ENCODE results near the gene CEMIP. TPM values are rescaled to one million over a fixed set of nuclear protein-coding genes. Genes with fewer than 3 reads are reported as not detected.

The CEMIP gene
- total RNA-seq, 6 donors from 2014 or later: 0.59 to 38.8 (median 5.7) TPM

DNA sequence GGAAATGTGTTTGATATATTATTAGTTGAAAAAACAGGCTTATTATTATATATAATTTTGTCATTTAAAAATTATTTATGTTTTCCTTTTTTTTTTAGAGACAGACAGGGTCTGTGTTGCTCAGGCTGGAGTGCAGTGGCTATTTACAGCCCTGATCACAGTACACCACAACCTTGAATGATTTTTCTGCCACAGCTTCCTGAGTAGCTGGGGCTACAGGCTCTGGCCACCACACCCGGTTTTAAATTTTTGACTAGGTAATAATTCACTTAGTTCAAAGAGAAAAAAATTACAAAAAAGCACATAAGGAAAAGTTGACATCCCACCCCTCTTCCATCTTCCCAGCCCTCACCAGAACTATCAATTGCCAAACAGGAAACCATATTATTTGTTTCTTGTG, 4.7 kb upstream of the CEMIP start:
- no peak overlapping the region for H3K27ac ChIP-seq
- no peak for DNase-seq
- no peak for ATAC-seq (ENCODE audit: low FRiP score in 2 of 2)
- no peak overlapping the region for H3K4me3 ChIP-seq
- H3K36me3 ChIP-seq: no peaks in the 10 kb centered on the region
- TF ChIP-seq, protein P1, sequence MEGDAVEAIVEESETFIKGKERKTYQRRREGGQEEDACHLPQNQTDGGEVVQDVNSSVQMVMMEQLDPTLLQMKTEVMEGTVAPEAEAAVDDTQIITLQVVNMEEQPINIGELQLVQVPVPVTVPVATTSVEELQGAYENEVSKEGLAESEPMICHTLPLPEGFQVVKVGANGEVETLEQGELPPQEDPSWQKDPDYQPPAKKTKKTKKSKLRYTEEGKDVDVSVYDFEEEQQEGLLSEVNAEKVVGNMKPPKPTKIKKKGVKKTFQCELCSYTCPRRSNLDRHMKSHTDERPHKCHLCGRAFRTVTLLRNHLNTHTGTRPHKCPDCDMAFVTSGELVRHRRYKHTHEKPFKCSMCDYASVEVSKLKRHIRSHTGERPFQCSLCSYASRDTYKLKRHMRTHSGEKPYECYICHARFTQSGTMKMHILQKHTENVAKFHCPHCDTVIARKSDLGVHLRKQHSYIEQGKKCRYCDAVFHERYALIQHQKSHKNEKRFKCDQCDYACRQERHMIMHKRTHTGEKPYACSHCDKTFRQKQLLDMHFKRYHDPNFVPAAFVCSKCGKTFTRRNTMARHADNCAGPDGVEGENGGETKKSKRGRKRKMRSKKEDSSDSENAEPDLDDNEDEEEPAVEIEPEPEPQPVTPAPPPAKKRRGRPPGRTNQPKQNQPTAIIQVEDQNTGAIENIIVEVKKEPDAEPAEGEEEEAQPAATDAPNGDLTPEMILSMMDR (IDR thresholded peaks at IDR 0.05): no peak
- TF ChIP-seq EP300 (IDR thresholded peaks at IDR 0.05) (no peak), POLR2AphosphoS5 (IDR thresholded peaks at IDR 0.05) (no peak)
- peaks cover 0 to 8% (median 0%) of the 10 kb centered on the region in 4 donors for H3K27me3 ChIP-seq
- WGBS, 2 donors: 23 to 32% methylated on average over 1 of the region's 1 CpG
- peaks cover 27 to 35% (median 32%) of the 10 kb centered on the region in 4 donors for H3K4me1 ChIP-seq
- H3K9me3 ChIP-seq: no peaks in the 10 kb centered on the region

- ATAC-seq (ENCODE audit: low FRiP score in 2 of 2) (no peak), DNase-seq (no peak)
- Histone ChIP-seq H3K27ac (no peak overlapping the region), H3K36me3 (no peaks in the 10 kb centered on the region), H3K27me3 (peaks cover 0 to 9% (median 0%) of the 10 kb centered on the region in 4 donors), H3K4me1 (peaks cover 35 to 44% (median 39%) of the 10 kb centered on the region in 4 donors), H3K4me3 (no peak overlapping the region), H3K9me3 (no peaks in the 10 kb centered on the region)
- no peak for TF ChIP-seq EP300 (IDR thresholded peaks at IDR 0.05)
- TF ChIP-seq, protein P1 (IDR thresholded peaks at IDR 0.05): no peak
- TF ChIP-seq POLR2A (IDR thresholded peaks at IDR 0.05): no peak
- TF ChIP-seq POLR2AphosphoS5 (IDR thresholded peaks at IDR 0.05): no peak
- 91 to 95% methylated on average over 3 of the region's 3 CpGs for WGBS, 2 donors
Observed at GRCh38 chr15:80775338-80775737, 3.8 kb upstream of the CEMIP start.

GRCh38 chr15:80776420-80777045, 2.6 kb upstream of the CEMIP start:
- peak; percentile 74 to 76 for ATAC-seq (ENCODE audit: low FRiP score in 2 of 2)

DNA sequence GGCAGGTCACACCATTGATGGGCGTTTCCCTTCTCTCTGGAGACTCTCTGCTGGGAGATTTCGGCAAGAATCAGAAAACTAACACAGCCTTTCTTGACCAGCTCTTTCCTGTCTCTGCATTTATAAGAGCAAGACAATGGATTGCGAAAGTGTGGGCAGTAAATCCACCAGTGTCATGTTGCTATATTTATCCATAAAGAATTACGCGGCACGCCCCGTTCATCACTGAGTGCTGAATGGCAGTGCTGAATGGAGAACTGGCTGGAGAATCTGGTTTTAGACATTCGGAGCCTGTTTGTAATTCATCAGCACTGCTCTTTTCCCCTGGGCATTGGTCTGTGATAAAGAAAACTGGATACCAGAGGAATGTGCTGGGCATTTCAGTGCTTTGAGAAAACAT, 2.0 kb upstream of the CEMIP start:
- no peak overlapping the region for H3K4me3 ChIP-seq
- H3K36me3 ChIP-seq: no peaks in the 10 kb centered on the region
- H3K27ac ChIP-seq: peak overlapping the region; percentile 55 to 76 (median 70)
- TF ChIP-seq POLR2A (IDR thresholded peaks at IDR 0.05) (no peak), POLR2AphosphoS5 (IDR thresholded peaks at IDR 0.05) (peak; percentile 27 to 37), EP300 (IDR thresholded peaks at IDR 0.05) (peak in 2 of 4 donors; percentile 66 to 75)
- TF ChIP-seq, protein P1 (IDR thresholded peaks at IDR 0.05): no peak
- DNase-seq (peak in 1 of 2 donors; percentile 42), ATAC-seq (ENCODE audit: low FRiP score in 2 of 2) (peak in 1 of 2 donors; percentile 45)
- WGBS, 2 donors: 15 to 17% methylated on average over 8 of the region's 8 CpGs
- peaks cover 37 to 51% (median 47%) of the 10 kb centered on the region in 4 donors for H3K4me1 ChIP-seq
- no peaks in the 10 kb centered on the region for H3K9me3 ChIP-seq
- H3K27me3 ChIP-seq: peaks cover 0 to 9% (median 1%) of the 10 kb centered on the region in 4 donors

More at GRCh38 chr15:80776420-80777045, 2.6 kb upstream of the CEMIP start:
- DNase-seq: peak in 1 of 2 donors; percentile 83
- H3K27ac ChIP-seq: peak overlapping the region; percentile 43 to 71 (median 68)
- H3K4me3 ChIP-seq: no peak overlapping the region
- H3K36me3 ChIP-seq: no peaks in the 10 kb centered on the region
- WGBS, 2 donors: 32 to 36% methylated on average over 5 of the region's 5 CpGs
- TF ChIP-seq, protein P1 (IDR thresholded peaks at IDR 0.05): peak; percentile 57 to 84 (median 71)
- no peak for TF ChIP-seq POLR2AphosphoS5 (IDR thresholded peaks at IDR 0.05)
- peaks cover 0 to 9% (median 1%) of the 10 kb centered on the region in 4 donors for H3K27me3 ChIP-seq
- peaks cover 37 to 51% (median 47%) of the 10 kb centered on the region in 4 donors for H3K4me1 ChIP-seq
- no peaks in the 10 kb centered on the region for H3K9me3 ChIP-seq
